GM18907 (cell line): Measurements from ENCODE around the gene AFAP1.

Source experiments
- ATAC-seq: cut with Tn5 transposase; IDR thresholded peaks from one replicate; pipeline ENCODE4 v1.9.1; 2021; ENCODE audit warnings: mild to moderate bottlenecking, moderate library complexity; ENCODE audit not compliant: unreplicated experiment

The AFAP1 gene

GRCh38 chr4:7733201-7733600, 206.5 kb downstream of the AFAP1 start:
- no peak for ATAC-seq

GRCh38 chr4:7732263-7732662, 207.4 kb downstream of the AFAP1 start:
- ATAC-seq: no peak

- no peak for ATAC-seq
Observed at GRCh38 chr4:7731437-7731836, 208.2 kb downstream of the AFAP1 start.

- no peak for ATAC-seq
Observed at GRCh38 chr4:7727749-7728148, 211.9 kb downstream of the AFAP1 start.

GRCh38 chr4:7726665-7727413, 212.8 kb downstream of the AFAP1 start:
- no peak for ATAC-seq

GRCh38 chr4:7725951-7726350, 213.7 kb downstream of the AFAP1 start:
- ATAC-seq: no peak

GRCh38 chr4:7723625-7724024, 216.0 kb downstream of the AFAP1 start:
- ATAC-seq: no peak

- ATAC-seq: no peak
Observed at GRCh38 chr4:7722766-7723387, 216.8 kb downstream of the AFAP1 start.

- ATAC-seq: no peak
Observed at GRCh38 chr4:7721984-7722551, 217.6 kb downstream of the AFAP1 start.

- no peak for ATAC-seq
Observed at GRCh38 chr4:7719354-7720174, 220.1 kb downstream of the AFAP1 start.

GRCh38 chr4:7717946-7718490, 221.6 kb downstream of the AFAP1 start:
- no peak for ATAC-seq

GRCh38 chr4:7717161-7717560, 222.5 kb downstream of the AFAP1 start:
- ATAC-seq: no peak

GRCh38 chr4:7716010-7716721, 223.5 kb downstream of the AFAP1 start:
- no peak for ATAC-seq

GRCh38 chr4:7715271-7716009, 224.2 kb downstream of the AFAP1 start:
- no peak for ATAC-seq

- ATAC-seq: no peak
Observed at GRCh38 chr4:7714738-7715137, 224.9 kb downstream of the AFAP1 start.

- ATAC-seq: no peak
Observed at GRCh38 chr4:7714176-7714575, 225.5 kb downstream of the AFAP1 start.

GRCh38 chr4:7713757-7714156, 225.9 kb downstream of the AFAP1 start:
- no peak for ATAC-seq

GRCh38 chr4:7712021-7712671, 227.5 kb downstream of the AFAP1 start:
- ATAC-seq: no peak

GRCh38 chr4:7711307-7711963, 228.2 kb downstream of the AFAP1 start:
- no peak for ATAC-seq
